Hepatocyte (in vitro differentiated cells): ENCODE data around the gene OR2V2. TPM values are rescaled to one million over a fixed set of nuclear protein-coding genes. Genes with fewer than 3 reads are reported as not detected.

Source experiments
- DNase-seq: peaks from one replicate; pipeline ENCODE4 v3.0.0-alpha.2; 2016; ENCODE audit warnings: low spot score
- H2AFZ ChIP-seq: fragments of 200-600 bp; sonication (generic); 2 replicates; pipeline ENCODE4 v1.6.0; 2016; ENCODE audit warnings: antibody characterized with exemption, mild to moderate bottlenecking
- H3K27ac ChIP-seq: fragments of 200-600 bp; sonication (generic); 2 replicates; pipeline ENCODE4 v1.5.1; 2016; ENCODE audit warnings: mild to moderate bottlenecking
- H3K27me3 ChIP-seq: fragments of 200-600 bp; sonication (generic); 2 replicates; pipeline ENCODE4 v1.6.1; 2016
- H3K36me3 ChIP-seq: fragments of 200-600 bp; sonication (generic); replicated peaks from 2 replicates; pipeline ENCODE4 v1.5.1; 2016; ENCODE audit warnings: low read depth; ENCODE audit not compliant: insufficient read depth
- H3K4me1 ChIP-seq: fragments of 200-600 bp; sonication (generic); 2 replicates; pipeline ENCODE4 v1.5.1; 2016; ENCODE audit warnings: mild to moderate bottlenecking, moderate library complexity; ENCODE audit not compliant: insufficient read depth
- H3K4me2 ChIP-seq: fragments of 200-600 bp; sonication (generic); 2 replicates; pipeline ENCODE4 v1.6.0; 2016
- H3K4me3 ChIP-seq: fragments of 200-600 bp; sonication (generic); 2 replicates; pipeline ENCODE4 v1.5.1; 2016; ENCODE audit warnings: mild to moderate bottlenecking
- H3K79me2 ChIP-seq: fragments of 200-600 bp; sonication (generic); 2 replicates; pipeline ENCODE4 v1.6.0; 2017; ENCODE audit warnings: mild to moderate bottlenecking
- H3K9me2 ChIP-seq: fragments of 200-600 bp; sonication (generic); replicated peaks from 2 replicates; pipeline ENCODE4 v1.6.0; 2017; ENCODE audit warnings: mild to moderate bottlenecking; ENCODE audit not compliant: insufficient read depth
- H3K9me3 ChIP-seq: fragments of 200-600 bp; sonication (generic); 2 replicates; pipeline ENCODE4 v1.5.1; 2016; ENCODE audit warnings: low read depth, mild to moderate bottlenecking
- H4K20me1 ChIP-seq: fragments of 200-600 bp; sonication (generic); 2 replicates; pipeline ENCODE4 v1.6.0; 2016; ENCODE audit warnings: mild to moderate bottlenecking; ENCODE audit not compliant: insufficient read depth, poor library complexity, severe bottlenecking
- CTCF ChIP-seq: fragments of 200-600 bp; sonication (generic); IDR thresholded peaks from 2 replicates; pipeline ENCODE4 v1.5.1; 2016; ENCODE audit warnings: antibody characterized with exemption, mild to moderate bottlenecking; ENCODE audit not compliant: poor library complexity
- EZH2 ChIP-seq: fragments of 200-600 bp; sonication (generic); IDR thresholded peaks from 2 replicates; pipeline ENCODE4 v1.6.1; 2016; ENCODE audit warnings: antibody characterized with exemption, mild to moderate bottlenecking, borderline replicate concordance
- EZH2phosphoT487 ChIP-seq: fragments of 200-600 bp; sonication (generic); IDR thresholded peaks from one replicate; pipeline ENCODE4 v1.6.1; 2018; ENCODE audit warnings: antibody characterized with exemption, mild to moderate bottlenecking, low read depth, moderate library complexity; ENCODE audit not compliant: unreplicated experiment, severe bottlenecking
- WGBS: methylation state at CpG from one replicate; pipeline ENCODE4 v1.1.6; 2016; ENCODE audit warnings: low lambda C conversion rate; ENCODE audit errors: missing lambda C conversion rate; 5-methylcytosine and 5-hydroxymethylcytosine counted together
- polyA plus RNA-seq: library from polyadenylated mRNA; unstranded; fragments of >200 nt; fragmentation: Nextera tagmentation; extraction: Ambion mirVana; gene quantifications from 2 replicates; pipeline ENCODE4 v1.2.1, GENCODE V29; 2016
- total RNA-seq: library from RNA; depleted of rRNA; stranded (reverse); fragments of >200 nt; gene quantifications from 2 replicates; pipeline ENCODE4 v1.2.3, GENCODE V29; 2014

OR2V2 gene
- total and polyA plus RNA-seq, 2 experiments from 2014 or later: not detected

- Histone ChIP-seq H3K4me2 (no peak overlapping the region), H3K9me3 (no peaks in the 10 kb centered on the region), H3K36me3 (no peaks in the 10 kb centered on the region), H3K79me2 (no peaks in the 10 kb centered on the region), H3K27ac (no peak overlapping the region), H3K27me3 (no peaks in the 10 kb centered on the region), H2AFZ (no peak overlapping the region), H3K9me2 (no peaks in the 10 kb centered on the region), H3K4me1 (no peaks in the 10 kb centered on the region), H4K20me1 (no peaks in the 10 kb centered on the region), H3K4me3 (no peak overlapping the region)
- DNase-seq: peak; percentile 80
- WGBS: 61% methylated on average over 24 of the region's 25 CpGs
- TF ChIP-seq EZH2 (no peak), CTCF (peak; percentile 67), EZH2phosphoT487 (no peak)
These were observed 34.5 kb downstream of the OR2V2 start for GRCh38 chr5:181181650-181182565.

- H3K9me3 ChIP-seq: no peaks in the 10 kb centered on the region
- H3K79me2 ChIP-seq: no peaks in the 10 kb centered on the region
- no peaks in the 10 kb centered on the region for H4K20me1 ChIP-seq
- H2AFZ ChIP-seq: no peak overlapping the region
- no peaks in the 10 kb centered on the region for H3K27me3 ChIP-seq
- H3K36me3 ChIP-seq: no peaks in the 10 kb centered on the region
- H3K4me1 ChIP-seq: no peaks in the 10 kb centered on the region
- no peak for DNase-seq
- no peak overlapping the region for H3K4me3 ChIP-seq
- TF ChIP-seq EZH2: no peak
- TF ChIP-seq CTCF: no peak
- no peak for TF ChIP-seq EZH2phosphoT487
- H3K9me2 ChIP-seq: no peaks in the 10 kb centered on the region
- 97% methylated on average over 12 of the region's 12 CpGs for WGBS
- H3K27ac ChIP-seq: no peak overlapping the region
- no peak overlapping the region for H3K4me2 ChIP-seq
These were observed 35.3 kb downstream of the OR2V2 start for GRCh38 chr5:181182651-181183050.

GRCh38 chr5:181184845-181185216 lies 37.4 kb downstream of the OR2V2 start:
- Histone ChIP-seq H3K27me3 (no peaks in the 10 kb centered on the region), H3K79me2 (no peaks in the 10 kb centered on the region), H3K4me1 (no peaks in the 10 kb centered on the region), H3K36me3 (no peaks in the 10 kb centered on the region), H3K4me2 (peak overlapping the region; percentile 75), H3K9me3 (no peaks in the 10 kb centered on the region), H4K20me1 (no peaks in the 10 kb centered on the region), H3K4me3 (no peak overlapping the region), H2AFZ (peak overlapping the region; percentile 75), H3K27ac (peak overlapping the region; percentile 72), H3K9me2 (no peaks in the 10 kb centered on the region)
- DNase-seq: no peak
- TF ChIP-seq EZH2phosphoT487: no peak
- TF ChIP-seq EZH2: no peak
- no peak for TF ChIP-seq CTCF
- WGBS: 90% methylated on average over 16 of the region's 16 CpGs
